Measurements from ENCODE around the gene FOXRED2.
A peak's percentile ranks its signal among the peaks of the same experiment; 100 is the strongest.
"Not testable (repeated sequence)": the region's sequence is repeated elsewhere in the genome, so short reads cannot be mapped to it uniquely, and the experiment has no call there.

FOXRED2 gene

GRCh38 chr22:36546092-36546804, 39.4 kb upstream of the FOXRED2 start:
- TF ChIP-seq CTCF (IDR thresholded peaks at IDR 0.05; ENCODE audit: low read depth, low read length) = peak; percentile 52
- no peak for DNase-seq (ENCODE audit: extremely low read depth, low read depth)

GRCh38 chr22:36544107-36544620, 37.3 kb upstream of the FOXRED2 start:
- TF ChIP-seq CTCF (IDR thresholded peaks at IDR 0.05; ENCODE audit: low read depth, low read length) = no peak
- no peak for DNase-seq (ENCODE audit: extremely low read depth, low read depth)

- no peak for DNase-seq (ENCODE audit: extremely low read depth, low read depth)
- no peak for TF ChIP-seq CTCF (IDR thresholded peaks at IDR 0.05; ENCODE audit: low read depth, low read length)
Observed at GRCh38 chr22:36541831-36542411, 35.1 kb upstream of the FOXRED2 start.

- DNase-seq (ENCODE audit: extremely low read depth, low read depth) = no peak
Observed at GRCh38 chr22:36540867-36541642, 34.2 kb upstream of the FOXRED2 start.

GRCh38 chr22:36538529-36538928, 31.7 kb upstream of the FOXRED2 start:
- DNase-seq (ENCODE audit: extremely low read depth, low read depth) = no peak
- TF ChIP-seq CTCF (IDR thresholded peaks at IDR 0.05; ENCODE audit: low read depth, low read length) = no peak

More at GRCh38 chr22:36540867-36541642, 34.2 kb upstream of the FOXRED2 start:
- TF ChIP-seq CTCF (IDR thresholded peaks at IDR 0.05; ENCODE audit: low read depth, low read length) = no peak

GRCh38 chr22:36536717-36537116, 29.9 kb upstream of the FOXRED2 start:
- no peak for TF ChIP-seq CTCF (IDR thresholded peaks at IDR 0.05; ENCODE audit: low read depth, low read length)
- DNase-seq (ENCODE audit: extremely low read depth, low read depth) = no peak

- DNase-seq (ENCODE audit: extremely low read depth, low read depth) = not testable (repeated sequence)
Observed at GRCh38 chr22:36533320-36533719, 26.5 kb upstream of the FOXRED2 start.

All from AG09319 (cell line).